OCI-LY7 (cell line): ENCODE data around the gene CELF2.

Experiments used
- EZH2phosphoT487 ChIP-seq: fragments of 200-600 bp; sonication (generic); IDR thresholded peaks from 2 replicates; pipeline ENCODE4 v1.6.1; 2018; ENCODE audit warnings: low read depth, borderline replicate concordance, mild to moderate bottlenecking, mixed run types, antibody characterized with exemption, low read length, moderate library complexity, mixed read lengths
- TF ChIP-seq, protein P1 (sequence below): fragments of 200-600 bp; sonication (generic); conservative IDR thresholded peaks from 2 replicates; pipeline ENCODE4 v1.5.1; 2014; ENCODE audit warnings: mild to moderate bottlenecking, antibody characterized with exemption, low read length, moderate library complexity, mixed read lengths

DNA sequence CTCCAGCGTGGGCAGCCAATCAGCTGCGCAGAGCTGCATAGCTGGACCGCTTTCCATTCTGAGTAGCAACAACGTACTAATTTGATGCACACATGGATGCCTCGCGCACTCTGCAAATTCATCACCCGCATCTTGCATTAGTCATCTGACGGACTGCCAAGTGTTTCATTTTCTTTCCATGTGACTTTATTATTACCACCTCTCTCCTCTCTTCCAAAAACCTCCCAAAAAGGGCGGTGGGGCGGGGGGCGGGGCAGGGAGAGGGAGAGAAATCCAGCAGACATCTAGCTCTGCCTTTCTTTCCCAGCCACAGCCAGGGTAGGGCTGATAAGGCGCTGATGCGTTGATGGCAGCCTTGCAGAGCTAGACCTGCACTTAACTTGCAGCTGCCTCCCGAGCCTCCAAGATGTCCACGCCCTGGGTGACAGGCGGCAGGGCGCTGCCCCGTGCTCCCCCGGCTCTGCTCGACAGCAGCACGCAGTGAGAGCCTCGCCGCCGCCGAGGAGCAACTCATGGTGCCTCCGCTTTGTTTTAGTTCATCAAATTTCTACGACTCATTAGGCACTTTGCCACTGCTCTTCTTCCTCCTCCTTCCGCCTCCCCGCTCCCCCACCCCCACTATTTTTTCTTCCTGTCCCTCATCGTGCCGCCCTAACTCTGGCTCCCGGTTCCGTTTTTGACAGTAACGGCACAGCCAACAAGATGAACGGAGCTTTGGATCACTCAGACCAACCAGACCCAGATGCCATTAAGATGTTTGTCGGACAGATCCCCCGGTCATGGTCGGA, 147.3 kb downstream of the CELF2 start:
- TF ChIP-seq, protein P1, sequence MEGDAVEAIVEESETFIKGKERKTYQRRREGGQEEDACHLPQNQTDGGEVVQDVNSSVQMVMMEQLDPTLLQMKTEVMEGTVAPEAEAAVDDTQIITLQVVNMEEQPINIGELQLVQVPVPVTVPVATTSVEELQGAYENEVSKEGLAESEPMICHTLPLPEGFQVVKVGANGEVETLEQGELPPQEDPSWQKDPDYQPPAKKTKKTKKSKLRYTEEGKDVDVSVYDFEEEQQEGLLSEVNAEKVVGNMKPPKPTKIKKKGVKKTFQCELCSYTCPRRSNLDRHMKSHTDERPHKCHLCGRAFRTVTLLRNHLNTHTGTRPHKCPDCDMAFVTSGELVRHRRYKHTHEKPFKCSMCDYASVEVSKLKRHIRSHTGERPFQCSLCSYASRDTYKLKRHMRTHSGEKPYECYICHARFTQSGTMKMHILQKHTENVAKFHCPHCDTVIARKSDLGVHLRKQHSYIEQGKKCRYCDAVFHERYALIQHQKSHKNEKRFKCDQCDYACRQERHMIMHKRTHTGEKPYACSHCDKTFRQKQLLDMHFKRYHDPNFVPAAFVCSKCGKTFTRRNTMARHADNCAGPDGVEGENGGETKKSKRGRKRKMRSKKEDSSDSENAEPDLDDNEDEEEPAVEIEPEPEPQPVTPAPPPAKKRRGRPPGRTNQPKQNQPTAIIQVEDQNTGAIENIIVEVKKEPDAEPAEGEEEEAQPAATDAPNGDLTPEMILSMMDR: no peak
- TF ChIP-seq EZH2phosphoT487: no peak
